Hematopoietic multipotent progenitor cell treated with erythropoietin and hydrocortisone succinate and interleukin-3 and kit ligand, for 8 days (in vitro differentiated cells): ENCODE measurements around the gene L3MBTL4.
"Not testable (repeated sequence)": the region's sequence is repeated elsewhere in the genome, so short reads cannot be mapped to it uniquely, and the experiment has no call there.

Experiments used
- DNase-seq: peaks from one replicate; pipeline ENCODE4 v3.0.0-alpha.2; 2015

The L3MBTL4 gene

GRCh38 chr18:6079406-6079805, 335.3 kb downstream of the L3MBTL4 start:
- DNase-seq = no peak

GRCh38 chr18:6078877-6079276, 335.8 kb downstream of the L3MBTL4 start:
- DNase-seq = no peak

- not testable (repeated sequence) for DNase-seq
Measured at GRCh38 chr18:6072423-6072822, 342.3 kb downstream of the L3MBTL4 start.

GRCh38 chr18:6069539-6069938, 345.2 kb downstream of the L3MBTL4 start:
- DNase-seq = no peak

GRCh38 chr18:6069103-6069502, 345.6 kb downstream of the L3MBTL4 start:
- DNase-seq = no peak

- DNase-seq = no peak
Measured at GRCh38 chr18:6060149-6060548, 354.6 kb downstream of the L3MBTL4 start.

GRCh38 chr18:6059551-6059950, 355.2 kb downstream of the L3MBTL4 start:
- no peak for DNase-seq

GRCh38 chr18:6058941-6059340, 355.8 kb downstream of the L3MBTL4 start:
- DNase-seq = no peak

- DNase-seq = no peak
Measured at GRCh38 chr18:6057604-6058003, 357.1 kb downstream of the L3MBTL4 start.

GRCh38 chr18:6056171-6056910, 358.4 kb downstream of the L3MBTL4 start:
- DNase-seq = no peak

GRCh38 chr18:6055711-6056110, 359.0 kb downstream of the L3MBTL4 start:
- DNase-seq = no peak

- DNase-seq = no peak
Measured at GRCh38 chr18:6054256-6054842, 360.4 kb downstream of the L3MBTL4 start.

- DNase-seq = no peak
Measured at GRCh38 chr18:6052449-6052913, 362.2 kb downstream of the L3MBTL4 start.

GRCh38 chr18:6047596-6047995, 367.1 kb downstream of the L3MBTL4 start:
- DNase-seq = not testable (repeated sequence)

- DNase-seq = no peak
Measured at GRCh38 chr18:6044773-6045172, 369.9 kb downstream of the L3MBTL4 start.

GRCh38 chr18:6044319-6044718, 370.4 kb downstream of the L3MBTL4 start:
- no peak for DNase-seq

GRCh38 chr18:6039055-6039454, 375.7 kb downstream of the L3MBTL4 start:
- DNase-seq = no peak

GRCh38 chr18:6031442-6031841, 383.3 kb downstream of the L3MBTL4 start:
- DNase-seq = no peak

- no peak for DNase-seq
Measured at GRCh38 chr18:6031002-6031401, 383.7 kb downstream of the L3MBTL4 start.

GRCh38 chr18:6024745-6025248, 389.9 kb downstream of the L3MBTL4 start:
- DNase-seq = no peak

- DNase-seq = no peak
Measured at GRCh38 chr18:6023551-6023950, 391.2 kb downstream of the L3MBTL4 start.

GRCh38 chr18:6022845-6023244, 391.9 kb downstream of the L3MBTL4 start:
- DNase-seq = no peak

- no peak for DNase-seq
Measured at GRCh38 chr18:6022074-6022444, 392.7 kb downstream of the L3MBTL4 start.

- no peak for DNase-seq
Measured at GRCh38 chr18:6021306-6022073, 393.2 kb downstream of the L3MBTL4 start.
